Prostate gland (tissue), 2 donors: ENCODE data around the gene LMO2.

Source experiments
- POLR2A ChIP-seq: fragments of 450-650 bp; IDR thresholded peaks from one replicate; pipeline ENCODE4 v1.6.1; 2016; ENCODE audit warnings: antibody characterized with exemption, mild to moderate bottlenecking
- TF ChIP-seq, protein P1 (sequence below), 4 experiments: fragments of 200-600 bp in 2 of 4; fragments of 450-650 bp in 2 of 4; sonication (generic) in 2 of 4; IDR thresholded peaks; 1 replicate in 3 of 4; 2 replicates in 1 of 4; pipeline ENCODE4 v1.5.1; 2016 to 2019; ENCODE audit warnings: antibody characterized with exemption in 4 of 4, mild to moderate bottlenecking in 2 of 4, moderate library complexity in 2 of 4

- TF ChIP-seq, protein P1, sequence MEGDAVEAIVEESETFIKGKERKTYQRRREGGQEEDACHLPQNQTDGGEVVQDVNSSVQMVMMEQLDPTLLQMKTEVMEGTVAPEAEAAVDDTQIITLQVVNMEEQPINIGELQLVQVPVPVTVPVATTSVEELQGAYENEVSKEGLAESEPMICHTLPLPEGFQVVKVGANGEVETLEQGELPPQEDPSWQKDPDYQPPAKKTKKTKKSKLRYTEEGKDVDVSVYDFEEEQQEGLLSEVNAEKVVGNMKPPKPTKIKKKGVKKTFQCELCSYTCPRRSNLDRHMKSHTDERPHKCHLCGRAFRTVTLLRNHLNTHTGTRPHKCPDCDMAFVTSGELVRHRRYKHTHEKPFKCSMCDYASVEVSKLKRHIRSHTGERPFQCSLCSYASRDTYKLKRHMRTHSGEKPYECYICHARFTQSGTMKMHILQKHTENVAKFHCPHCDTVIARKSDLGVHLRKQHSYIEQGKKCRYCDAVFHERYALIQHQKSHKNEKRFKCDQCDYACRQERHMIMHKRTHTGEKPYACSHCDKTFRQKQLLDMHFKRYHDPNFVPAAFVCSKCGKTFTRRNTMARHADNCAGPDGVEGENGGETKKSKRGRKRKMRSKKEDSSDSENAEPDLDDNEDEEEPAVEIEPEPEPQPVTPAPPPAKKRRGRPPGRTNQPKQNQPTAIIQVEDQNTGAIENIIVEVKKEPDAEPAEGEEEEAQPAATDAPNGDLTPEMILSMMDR (IDR thresholded peaks at IDR 0.05), result no peak
- TF ChIP-seq POLR2A, result no peak
Measured at GRCh38 chr11:33930317-33931021, 38.6 kb upstream of the LMO2 start.
